Hepatocyte (in vitro differentiated cells): Measurements from ENCODE around the gene SNRNP27.

Source experiments
- CTCF ChIP-seq: fragments of 200-600 bp; sonication (generic); IDR thresholded peaks from 2 replicates; pipeline ENCODE4 v1.5.1; 2016; ENCODE audit warnings: antibody characterized with exemption, mild to moderate bottlenecking; ENCODE audit not compliant: poor library complexity
- EZH2 ChIP-seq: fragments of 200-600 bp; sonication (generic); IDR thresholded peaks from 2 replicates; pipeline ENCODE4 v1.6.1; 2016; ENCODE audit warnings: antibody characterized with exemption, mild to moderate bottlenecking, borderline replicate concordance
- EZH2phosphoT487 ChIP-seq: fragments of 200-600 bp; sonication (generic); IDR thresholded peaks from one replicate; pipeline ENCODE4 v1.6.1; 2018; ENCODE audit warnings: antibody characterized with exemption, mild to moderate bottlenecking, low read depth, moderate library complexity; ENCODE audit not compliant: unreplicated experiment, severe bottlenecking

GRCh38 chr2:69844560-69844959 is 49.2 kb upstream of the SNRNP27 start:
- TF ChIP-seq CTCF (no peak), EZH2phosphoT487 (no peak), EZH2 (no peak)
